Measurements from ENCODE around the gene BRWD1. TPM values are rescaled to one million over a fixed set of nuclear protein-coding genes. Genes with fewer than 3 reads are reported as not detected.

BRWD1 gene
- polyA plus RNA-seq, 3 donors = 12.1 to 16.8 (median 12.7) TPM

- Mint-ChIP-seq H3K9me3 (peaks cover 0 to 3% (median 0%) of the 10 kb centered on the region in 7 donors), H3K36me3 (peaks cover 77 to 91% of the 10 kb centered on the region in 2 donors), H3K4me1 (peaks cover 7% of the 10 kb centered on the region), H3K27ac (peak overlapping the region in 2 of 7 donors; percentile 29 to 51), H3K4me3 (no peak overlapping the region), H3K27me3 (ENCODE audit: low read depth in 3 of 3) (peaks cover 0 to 2% (median 0%) of the 10 kb centered on the region in 3 donors)
- Histone ChIP-seq H3K4me1 (ENCODE audit: control insufficient read depth in 1 of 2, insufficient read depth in 2 of 2, low read length in 2 of 2) (no peaks in the 10 kb centered on the region), H3K4me2 (replicated peaks; ENCODE audit: extremely low read depth, low read length, poor library complexity, severe bottlenecking) (no peak overlapping the region), H4K20me1 (ENCODE audit: insufficient read depth, low read length) (peaks cover 59% of the 10 kb centered on the region), H3K27ac (ENCODE audit: low read depth in 1 of 2, low read length in 2 of 2) (no peak overlapping the region), H3K27me3 (ENCODE audit: control insufficient read depth in 2 of 2, insufficient read depth in 2 of 2, low read length in 2 of 2) (no peaks in the 10 kb centered on the region), H3K9me3 (replicated peaks in 1 of 2; ENCODE audit: control insufficient read depth in 1 of 2, insufficient read depth in 1 of 2, low read length in 2 of 2) (no peaks in the 10 kb centered on the region), H3K9ac (ENCODE audit: insufficient read depth, low read length, poor library complexity, severe bottlenecking) (no peak overlapping the region), H3K79me2 (ENCODE audit: insufficient read depth, low read length) (peaks cover 31% of the 10 kb centered on the region), H2AFZ (ENCODE audit: insufficient read depth, low read depth, low read length, poor library complexity, severe bottlenecking) (no peak overlapping the region), H3K36me3 (replicated peaks in 1 of 2; ENCODE audit: control insufficient read depth in 1 of 2, insufficient read depth in 2 of 2, low read length in 2 of 2) (peaks cover 65 to 99% of the 10 kb centered on the region in 2 donors), H3K4me3 (replicated peaks in 1 of 3; ENCODE audit: low read depth in 2 of 3, low read length in 3 of 3) (no peak overlapping the region)
- intact Hi-C loops (cut with micrococcal nuclease) = no loop called here
- 100% methylated on average over 1 of the region's 1 CpG for WGBS (ENCODE audit: insufficient coverage)
- no peak for TF ChIP-seq CTCF (IDR thresholded peaks at IDR 0.05)
- no peak for DNase-seq
These were observed 24.4 kb downstream of the BRWD1 start for GRCh38 chr21:39288987-39289386.

- Histone ChIP-seq H2AFZ (ENCODE audit: insufficient read depth, low read depth, low read length, poor library complexity, severe bottlenecking) (no peak overlapping the region), H4K20me1 (ENCODE audit: insufficient read depth, low read length) (peaks cover 34% of the 10 kb centered on the region), H3K4me3 (replicated peaks in 1 of 3; ENCODE audit: low read depth in 2 of 3, low read length in 3 of 3) (no peak overlapping the region), H3K27me3 (ENCODE audit: control insufficient read depth in 2 of 2, insufficient read depth in 2 of 2, low read length in 2 of 2) (no peaks in the 10 kb centered on the region), H3K9ac (ENCODE audit: insufficient read depth, low read length, poor library complexity, severe bottlenecking) (no peak overlapping the region), H3K4me2 (replicated peaks; ENCODE audit: extremely low read depth, low read length, poor library complexity, severe bottlenecking) (no peak overlapping the region), H3K36me3 (replicated peaks in 1 of 2; ENCODE audit: control insufficient read depth in 1 of 2, insufficient read depth in 2 of 2, low read length in 2 of 2) (peaks cover 31 to 77% of the 10 kb centered on the region in 2 donors), H3K4me1 (ENCODE audit: control insufficient read depth in 1 of 2, insufficient read depth in 2 of 2, low read length in 2 of 2) (no peaks in the 10 kb centered on the region), H3K9me3 (replicated peaks in 1 of 2; ENCODE audit: control insufficient read depth in 1 of 2, insufficient read depth in 1 of 2, low read length in 2 of 2) (no peaks in the 10 kb centered on the region), H3K79me2 (ENCODE audit: insufficient read depth, low read length) (peaks cover 6% of the 10 kb centered on the region), H3K27ac (ENCODE audit: low read depth in 1 of 2, low read length in 2 of 2) (no peak overlapping the region)
- H3K4me1 Mint-ChIP-seq = no peaks in the 10 kb centered on the region
- no peak for TF ChIP-seq CTCF (IDR thresholded peaks at IDR 0.05)
- H3K36me3 Mint-ChIP-seq = peaks cover 48 to 68% of the 10 kb centered on the region in 2 donors
- no peak overlapping the region for H3K27ac Mint-ChIP-seq
- H3K27me3 Mint-ChIP-seq (ENCODE audit: low read depth in 3 of 3) = no peaks in the 10 kb centered on the region
- no peak overlapping the region for H3K4me3 Mint-ChIP-seq
- H3K9me3 Mint-ChIP-seq = no peaks in the 10 kb centered on the region
- intact Hi-C loops (cut with micrococcal nuclease) = no loop called here
- 100% methylated on average over 3 of the region's 6 CpGs for WGBS (ENCODE audit: insufficient coverage)
- no peak for DNase-seq
These were observed 30.5 kb downstream of the BRWD1 start for GRCh38 chr21:39282911-39283310.

Data from CD14-positive monocyte (primary cell).